ENCODE data around the gene ESPNL. TPM values are rescaled to one million over a fixed set of nuclear protein-coding genes. Genes with fewer than 3 reads are reported as not detected.

Gene ESPNL
- total and polyA plus RNA-seq, 9 of the 15 experiments (the other 6 are each of a cell fraction or from before 2014, with no cell fraction given) = 0.03 to 0.09 (median 0.05) TPM; not detected in 3

DNA sequence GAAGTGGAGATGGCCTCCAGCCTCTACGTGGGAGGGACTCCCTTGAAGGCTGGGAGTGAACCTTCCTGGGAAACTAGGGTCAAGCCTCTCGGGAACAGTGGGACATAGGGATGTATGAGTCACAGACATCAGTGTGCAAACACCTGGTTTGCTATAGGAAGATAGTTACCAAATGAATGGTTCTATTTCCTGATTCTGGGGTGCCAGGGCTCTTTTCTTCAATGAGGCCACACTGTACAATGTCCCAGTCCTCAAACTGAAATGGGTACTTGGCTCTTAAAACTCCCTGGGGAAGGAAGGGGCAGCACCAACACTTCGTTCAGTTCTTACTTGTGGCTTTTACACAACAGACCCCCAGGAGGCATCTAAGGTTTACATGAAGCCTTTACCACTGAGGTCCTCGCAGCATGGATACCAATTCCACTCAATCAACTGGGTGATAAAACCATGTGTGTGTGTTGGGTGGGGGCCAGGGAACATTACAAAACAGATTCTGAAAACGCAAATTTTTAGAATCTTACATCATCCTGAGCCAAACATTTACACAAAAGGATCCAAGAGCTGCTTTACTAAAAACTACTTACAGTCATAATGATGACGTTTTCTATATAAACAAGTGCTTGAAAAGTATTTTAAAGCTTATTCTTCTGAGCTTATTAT is 69.0 kb downstream of the ESPNL start (continued):
- TF ChIP-seq, protein P1, sequence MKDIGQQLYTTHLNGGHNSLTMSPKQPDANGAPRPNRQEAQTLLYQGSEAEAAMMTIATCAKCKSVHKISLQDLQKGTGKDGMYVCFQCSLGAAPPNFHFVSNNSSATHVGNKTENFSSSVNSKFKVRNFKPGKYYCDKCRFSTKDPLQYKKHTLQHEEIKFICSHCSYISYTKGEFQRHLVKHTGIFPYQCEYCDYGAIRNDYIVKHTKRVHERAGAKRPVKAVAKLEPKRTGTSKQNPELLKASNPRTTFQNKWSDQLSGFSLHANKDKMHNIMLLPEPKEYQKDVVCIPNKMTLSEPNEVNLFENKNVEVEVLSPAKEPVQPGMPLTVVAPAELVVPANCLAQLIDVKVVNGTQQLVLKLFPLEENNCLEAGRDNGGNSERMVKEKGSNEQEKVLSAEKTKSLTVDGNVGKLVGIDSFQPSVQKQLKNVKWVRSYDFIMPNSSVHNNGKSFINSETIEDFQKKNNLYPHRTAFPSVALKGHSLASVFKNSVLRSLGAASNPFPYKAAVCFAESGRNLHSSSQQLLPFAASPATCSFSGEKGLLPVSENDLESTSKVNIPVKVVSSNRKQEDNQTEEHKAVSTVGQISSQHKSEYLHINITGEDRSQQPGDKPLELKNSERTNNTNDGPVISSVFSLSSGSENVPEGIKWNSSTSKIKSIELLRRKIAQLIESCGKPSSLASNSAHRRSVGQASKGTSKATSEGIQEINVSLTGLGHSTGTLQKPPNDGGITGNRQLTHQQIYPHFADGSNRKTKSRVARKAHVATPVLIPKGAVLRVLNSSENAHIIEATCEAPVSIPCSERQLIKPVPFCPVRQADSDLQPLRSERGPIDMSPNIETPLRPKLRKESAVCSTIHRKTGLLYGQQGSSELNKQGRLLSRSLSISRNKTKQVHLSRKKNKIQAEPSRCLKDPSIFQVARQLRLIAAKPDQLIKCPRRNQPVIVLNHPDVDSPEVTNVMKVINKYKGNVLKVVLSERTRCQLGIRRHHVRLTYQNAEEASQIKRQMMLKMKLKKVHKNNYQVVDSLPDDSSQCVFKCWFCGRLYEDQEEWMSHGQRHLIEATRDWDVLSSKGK (CRISPR knock-in tag; IDR thresholded peaks at IDR 0.05) = no peak
- TF ChIP-seq ZKSCAN8 (CRISPR knock-in tag; IDR thresholded peaks at IDR 0.05) (no peak), FOXJ2 (tag; IDR thresholded peaks at IDR 0.05) (no peak), RBM34 (IDR thresholded peaks at IDR 0.05; ENCODE audit: borderline replicate concordance, insufficient read depth, low read length) (no peak), SIN3B (IDR thresholded peaks at IDR 0.05; ENCODE audit: low read depth) (no peak), RBBP5 (IDR thresholded peaks at IDR 0.05; ENCODE audit: borderline replicate concordance, insufficient read depth, low read length, poor library complexity, severe bottlenecking) (no peak), CC2D1A (IDR thresholded peaks at IDR 0.05) (no peak), NCOA1 (IDR thresholded peaks at IDR 0.05; ENCODE audit: low read depth) (no peak), RAD51 (IDR thresholded peaks at IDR 0.05; ENCODE audit: borderline replicate concordance, low read depth) (no peak), CHD1 (IDR thresholded peaks at IDR 0.05; ENCODE audit: low read length) (no peak), EWSR1 (IDR thresholded peaks at IDR 0.05; ENCODE audit: borderline replicate concordance, low read depth, partially characterized antibody) (no peak), SIX5 (IDR thresholded peaks at IDR 0.05; ENCODE audit: borderline replicate concordance in 1 of 2, insufficient read depth in 1 of 2, low read depth in 1 of 2, low read length in 2 of 2) (no peak), FOXP1 (CRISPR knock-in tag; IDR thresholded peaks at IDR 0.05) (no peak), MTA3 (IDR thresholded peaks at IDR 0.05; ENCODE audit: borderline replicate concordance) (no peak)
- TF ChIP-seq, protein P2, sequence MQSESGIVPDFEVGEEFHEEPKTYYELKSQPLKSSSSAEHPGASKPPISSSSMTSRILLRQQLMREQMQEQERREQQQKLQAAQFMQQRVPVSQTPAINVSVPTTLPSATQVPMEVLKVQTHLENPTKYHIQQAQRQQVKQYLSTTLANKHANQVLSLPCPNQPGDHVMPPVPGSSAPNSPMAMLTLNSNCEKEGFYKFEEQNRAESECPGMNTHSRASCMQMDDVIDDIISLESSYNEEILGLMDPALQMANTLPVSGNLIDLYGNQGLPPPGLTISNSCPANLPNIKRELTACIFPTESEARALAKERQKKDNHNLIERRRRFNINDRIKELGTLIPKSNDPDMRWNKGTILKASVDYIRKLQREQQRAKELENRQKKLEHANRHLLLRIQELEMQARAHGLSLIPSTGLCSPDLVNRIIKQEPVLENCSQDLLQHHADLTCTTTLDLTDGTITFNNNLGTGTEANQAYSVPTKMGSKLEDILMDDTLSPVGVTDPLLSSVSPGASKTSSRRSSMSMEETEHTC (IDR thresholded peaks at IDR 0.05) = no peak
- TF ChIP-seq, protein P3, sequence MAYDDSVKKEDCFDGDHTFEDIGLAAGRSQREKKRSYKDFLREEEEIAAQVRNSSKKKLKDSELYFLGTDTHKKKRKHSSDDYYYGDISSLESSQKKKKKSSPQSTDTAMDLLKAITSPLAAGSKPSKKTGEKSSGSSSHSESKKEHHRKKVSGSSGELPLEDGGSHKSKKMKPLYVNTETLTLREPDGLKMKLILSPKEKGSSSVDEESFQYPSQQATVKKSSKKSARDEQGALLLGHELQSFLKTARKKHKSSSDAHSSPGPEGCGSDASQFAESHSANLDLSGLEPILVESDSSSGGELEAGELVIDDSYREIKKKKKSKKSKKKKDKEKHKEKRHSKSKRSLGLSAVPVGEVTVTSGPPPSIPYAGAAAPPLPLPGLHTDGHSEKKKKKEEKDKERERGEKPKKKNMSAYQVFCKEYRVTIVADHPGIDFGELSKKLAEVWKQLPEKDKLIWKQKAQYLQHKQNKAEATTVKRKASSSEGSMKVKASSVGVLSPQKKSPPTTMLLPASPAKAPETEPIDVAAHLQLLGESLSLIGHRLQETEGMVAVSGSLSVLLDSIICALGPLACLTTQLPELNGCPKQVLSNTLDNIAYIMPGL (CRISPR knock-in tag; IDR thresholded peaks at IDR 0.05) = no peak
- TF ChIP-seq, protein P4, sequence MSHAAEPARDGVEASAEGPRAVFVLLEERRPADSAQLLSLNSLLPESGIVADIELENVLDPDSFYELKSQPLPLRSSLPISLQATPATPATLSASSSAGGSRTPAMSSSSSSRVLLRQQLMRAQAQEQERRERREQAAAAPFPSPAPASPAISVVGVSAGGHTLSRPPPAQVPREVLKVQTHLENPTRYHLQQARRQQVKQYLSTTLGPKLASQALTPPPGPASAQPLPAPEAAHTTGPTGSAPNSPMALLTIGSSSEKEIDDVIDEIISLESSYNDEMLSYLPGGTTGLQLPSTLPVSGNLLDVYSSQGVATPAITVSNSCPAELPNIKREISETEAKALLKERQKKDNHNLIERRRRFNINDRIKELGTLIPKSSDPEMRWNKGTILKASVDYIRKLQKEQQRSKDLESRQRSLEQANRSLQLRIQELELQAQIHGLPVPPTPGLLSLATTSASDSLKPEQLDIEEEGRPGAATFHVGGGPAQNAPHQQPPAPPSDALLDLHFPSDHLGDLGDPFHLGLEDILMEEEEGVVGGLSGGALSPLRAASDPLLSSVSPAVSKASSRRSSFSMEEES (CRISPR knock-in tag; IDR thresholded peaks at IDR 0.05) = no peak
- TF ChIP-seq, protein P5, sequence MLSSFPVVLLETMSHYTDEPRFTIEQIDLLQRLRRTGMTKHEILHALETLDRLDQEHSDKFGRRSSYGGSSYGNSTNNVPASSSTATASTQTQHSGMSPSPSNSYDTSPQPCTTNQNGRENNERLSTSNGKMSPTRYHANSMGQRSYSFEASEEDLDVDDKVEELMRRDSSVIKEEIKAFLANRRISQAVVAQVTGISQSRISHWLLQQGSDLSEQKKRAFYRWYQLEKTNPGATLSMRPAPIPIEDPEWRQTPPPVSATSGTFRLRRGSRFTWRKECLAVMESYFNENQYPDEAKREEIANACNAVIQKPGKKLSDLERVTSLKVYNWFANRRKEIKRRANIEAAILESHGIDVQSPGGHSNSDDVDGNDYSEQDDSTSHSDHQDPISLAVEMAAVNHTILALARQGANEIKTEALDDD (IDR thresholded peaks at IDR 0.05) = no peak
